ENCODE results near the gene PPP1R13L.

Gene PPP1R13L

DNA sequence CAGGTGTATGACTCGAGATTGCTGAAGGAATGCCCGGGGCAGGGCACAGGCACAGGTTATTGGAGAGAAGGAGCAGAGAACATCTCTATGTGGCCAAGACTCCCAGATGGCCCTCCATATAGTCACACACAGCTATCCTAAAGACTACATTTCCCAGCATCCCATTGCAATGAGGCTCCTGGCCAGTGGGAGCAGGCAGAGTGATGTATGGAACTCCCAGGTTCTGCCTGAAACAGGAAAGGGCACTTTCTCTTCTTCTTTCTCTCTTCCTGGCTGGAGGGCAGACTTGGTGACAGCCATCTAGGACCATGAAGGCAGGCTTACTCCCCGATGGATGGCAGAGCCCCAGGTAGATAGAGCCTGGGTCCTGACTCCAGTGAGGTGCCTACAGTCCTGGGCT lies 13.5 kb downstream of the PPP1R13L start:
- peak; percentile 27 for DNase-seq (ENCODE audit: low spot score)
- in situ Hi-C loops (cut with MboI; ENCODE audit: low pct_unique_long_range_greater_than_20kb, low sequenced_read_pairs, unreplicated experiment) = no loop called here
- TF ChIP-seq, protein P1, sequence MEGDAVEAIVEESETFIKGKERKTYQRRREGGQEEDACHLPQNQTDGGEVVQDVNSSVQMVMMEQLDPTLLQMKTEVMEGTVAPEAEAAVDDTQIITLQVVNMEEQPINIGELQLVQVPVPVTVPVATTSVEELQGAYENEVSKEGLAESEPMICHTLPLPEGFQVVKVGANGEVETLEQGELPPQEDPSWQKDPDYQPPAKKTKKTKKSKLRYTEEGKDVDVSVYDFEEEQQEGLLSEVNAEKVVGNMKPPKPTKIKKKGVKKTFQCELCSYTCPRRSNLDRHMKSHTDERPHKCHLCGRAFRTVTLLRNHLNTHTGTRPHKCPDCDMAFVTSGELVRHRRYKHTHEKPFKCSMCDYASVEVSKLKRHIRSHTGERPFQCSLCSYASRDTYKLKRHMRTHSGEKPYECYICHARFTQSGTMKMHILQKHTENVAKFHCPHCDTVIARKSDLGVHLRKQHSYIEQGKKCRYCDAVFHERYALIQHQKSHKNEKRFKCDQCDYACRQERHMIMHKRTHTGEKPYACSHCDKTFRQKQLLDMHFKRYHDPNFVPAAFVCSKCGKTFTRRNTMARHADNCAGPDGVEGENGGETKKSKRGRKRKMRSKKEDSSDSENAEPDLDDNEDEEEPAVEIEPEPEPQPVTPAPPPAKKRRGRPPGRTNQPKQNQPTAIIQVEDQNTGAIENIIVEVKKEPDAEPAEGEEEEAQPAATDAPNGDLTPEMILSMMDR (IDR thresholded peaks at IDR 0.05; ENCODE audit: extremely low read depth, insufficient read depth, missing control alignments) = no peak

DNA sequence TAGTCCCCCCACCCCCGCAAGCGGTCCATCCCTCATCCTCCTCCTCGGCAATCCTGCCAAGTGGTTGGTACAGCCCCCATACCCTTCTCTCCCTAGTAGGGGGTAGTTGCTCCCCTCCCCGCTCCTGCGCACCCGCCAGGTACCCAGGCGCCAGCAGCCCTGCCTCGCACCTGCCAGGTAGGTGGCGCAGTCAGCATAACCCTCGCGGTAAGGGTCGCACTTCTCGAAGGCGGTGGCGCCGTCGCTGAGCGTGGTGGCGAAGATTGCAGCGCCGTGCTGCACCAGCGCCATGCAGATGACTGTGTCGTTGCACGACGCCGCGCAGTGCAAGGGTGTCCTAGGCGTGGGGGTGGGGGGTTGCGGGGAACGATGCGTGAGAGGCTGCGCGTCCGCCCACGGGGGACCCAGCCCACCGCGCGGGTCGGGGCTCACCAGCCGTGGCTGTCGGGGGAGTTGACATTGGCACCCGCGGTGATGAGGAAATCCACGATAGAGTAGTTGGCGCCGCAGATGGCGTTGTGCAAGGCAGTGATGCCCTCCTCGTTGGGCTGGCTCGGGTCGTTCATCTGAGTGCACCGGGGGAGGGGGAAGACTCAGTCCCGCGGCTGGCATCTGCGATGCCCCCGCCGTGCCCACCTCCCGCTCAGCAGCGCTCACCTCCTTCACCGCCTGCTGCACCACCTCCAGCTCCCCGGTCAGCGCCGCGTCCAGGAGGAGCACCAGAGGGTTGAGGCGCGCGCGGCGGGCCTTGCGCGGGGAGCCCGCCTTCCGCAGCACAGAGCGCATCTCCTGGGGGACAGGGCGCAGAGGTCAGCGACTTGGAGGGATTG lies 19.3 kb downstream of the PPP1R13L start:
- no peak for DNase-seq (ENCODE audit: low spot score)
- in situ Hi-C loops (cut with MboI; ENCODE audit: low pct_unique_long_range_greater_than_20kb, low sequenced_read_pairs, unreplicated experiment) = no loop called here
- TF ChIP-seq, protein P1 (IDR thresholded peaks at IDR 0.05; ENCODE audit: extremely low read depth, insufficient read depth, missing control alignments) = no peak

DNA sequence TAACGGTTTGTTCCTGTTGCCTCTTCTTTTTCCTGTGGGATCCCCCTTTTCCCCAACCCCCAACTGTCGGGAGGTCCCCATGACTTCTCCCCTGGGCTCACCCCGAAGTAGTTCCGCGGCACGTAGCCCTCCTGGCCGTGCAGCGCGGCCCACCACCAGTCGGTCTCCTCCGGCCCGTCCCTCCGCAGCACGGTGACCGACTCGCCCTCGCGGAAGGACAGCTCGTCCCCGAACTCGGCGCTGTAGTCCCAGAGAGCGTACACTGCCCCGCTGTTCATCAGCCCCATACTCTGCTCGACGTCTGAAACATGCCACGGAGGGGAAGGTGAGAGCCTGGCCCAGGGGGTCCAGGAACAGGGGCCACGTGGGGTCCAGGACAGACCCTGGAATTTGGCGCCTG lies 22.4 kb downstream of the PPP1R13L start:
- TF ChIP-seq, protein P1 (IDR thresholded peaks at IDR 0.05; ENCODE audit: extremely low read depth, insufficient read depth, missing control alignments) = no peak
- DNase-seq (ENCODE audit: low spot score) = no peak
- in situ Hi-C loops (cut with MboI; ENCODE audit: low pct_unique_long_range_greater_than_20kb, low sequenced_read_pairs, unreplicated experiment) = no loop called here

DNA sequence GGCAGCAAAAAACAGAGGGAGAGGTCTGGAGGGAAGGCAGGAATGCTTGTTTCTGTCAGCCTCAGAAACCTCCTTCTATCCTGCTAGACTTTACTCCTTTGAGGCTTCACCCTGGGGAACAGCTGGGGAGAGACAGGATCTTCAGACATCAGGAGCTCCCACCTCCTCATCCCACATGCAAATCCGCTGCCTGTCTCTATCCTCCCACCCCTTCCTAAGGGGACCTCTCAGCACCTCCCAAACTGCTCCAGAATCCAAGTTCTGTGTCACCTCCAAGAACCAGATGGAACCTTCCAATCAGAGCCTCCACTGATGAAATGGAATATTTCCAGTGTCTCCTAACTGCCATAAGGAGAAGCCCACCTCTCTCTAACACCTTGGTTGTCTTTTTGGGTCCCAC lies 24.8 kb downstream of the PPP1R13L start:
- TF ChIP-seq, protein P1 (IDR thresholded peaks at IDR 0.05; ENCODE audit: extremely low read depth, insufficient read depth, missing control alignments) = no peak
- in situ Hi-C loops (cut with MboI; ENCODE audit: low pct_unique_long_range_greater_than_20kb, low sequenced_read_pairs, unreplicated experiment) = no loop called here
- no peak for DNase-seq (ENCODE audit: low spot score)

DNA sequence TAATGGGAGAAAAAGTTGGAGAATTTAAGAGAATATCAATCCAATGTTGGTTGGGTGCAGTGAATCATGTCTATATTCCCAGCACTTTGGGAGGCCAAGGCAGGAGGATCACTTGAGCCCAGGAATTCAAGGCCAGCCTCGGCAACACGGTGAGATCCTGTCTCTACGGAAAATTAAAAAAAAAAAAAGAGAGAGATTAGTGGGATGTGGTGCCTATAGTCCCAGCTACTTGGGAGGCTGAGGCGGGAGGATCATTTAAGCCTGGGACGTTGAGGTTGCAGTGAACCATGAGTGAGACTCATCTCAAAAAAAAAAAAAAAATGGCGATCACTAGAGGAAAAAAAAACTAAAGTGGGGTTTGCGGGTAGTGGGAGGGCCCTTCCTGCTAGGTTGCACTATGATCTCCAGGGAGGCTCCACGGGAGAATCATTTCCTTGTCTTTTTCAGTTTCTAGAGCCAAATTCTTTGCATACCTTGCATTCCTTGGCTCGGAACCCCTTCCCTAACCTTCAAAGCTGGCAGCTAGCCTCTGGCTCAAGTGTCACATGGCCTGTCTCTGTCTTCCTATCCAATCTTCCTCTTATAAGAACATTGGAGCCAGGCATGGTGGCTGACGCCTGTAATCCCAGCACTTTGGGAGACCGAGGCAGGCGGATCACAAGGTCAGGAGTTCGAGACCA lies 28.7 kb downstream of the PPP1R13L start:
- DNase-seq (ENCODE audit: low spot score) = no peak
- TF ChIP-seq, protein P1 (IDR thresholded peaks at IDR 0.05; ENCODE audit: extremely low read depth, insufficient read depth, missing control alignments) = no peak
- in situ Hi-C loops (cut with MboI; ENCODE audit: low pct_unique_long_range_greater_than_20kb, low sequenced_read_pairs, unreplicated experiment) = no loop called here

DNA sequence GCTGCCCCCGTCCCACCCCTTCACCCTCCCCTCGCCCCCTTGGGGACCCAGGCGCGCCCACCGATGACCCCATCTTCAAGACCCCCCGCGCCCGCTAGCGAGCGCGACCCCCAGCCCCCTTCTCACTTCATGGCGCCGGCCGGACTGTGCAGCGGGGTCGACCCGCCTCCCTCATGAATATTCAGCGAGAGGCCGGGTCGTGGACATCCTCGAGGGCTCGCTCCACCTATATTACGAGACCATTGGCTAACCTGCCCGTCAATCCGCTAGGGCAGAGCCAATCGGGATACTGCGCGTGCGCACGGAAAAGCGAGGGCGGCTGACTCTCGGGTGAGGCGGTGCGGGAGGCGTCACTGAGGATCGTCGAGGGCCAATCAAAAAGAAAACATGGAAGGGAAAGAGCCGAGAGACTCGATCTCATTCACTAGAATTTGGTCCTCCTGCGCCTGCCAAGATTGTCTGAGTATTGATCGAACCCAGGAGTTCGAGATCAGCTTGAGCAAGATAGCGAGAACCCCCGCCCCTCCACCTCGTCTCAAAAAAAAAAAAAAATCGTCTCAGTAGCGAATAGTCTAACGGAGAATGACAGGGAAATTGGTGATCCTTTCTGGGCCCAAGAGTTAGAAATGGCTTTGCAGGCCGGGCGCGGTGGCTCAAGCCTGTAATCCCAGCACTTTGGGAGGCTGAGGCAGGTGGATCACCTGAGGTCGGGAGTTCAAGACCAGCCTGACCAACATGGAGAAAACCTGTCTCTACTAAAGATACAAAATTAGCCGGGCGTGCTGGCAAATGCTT lies 34.3 kb downstream of the PPP1R13L start, which contains the start of gene ERCC2:
Gene ERCC2 (minus strand): TSS at position 164 of the 795 bp plus-strand sequence. CDS start 33 bp downstream, at position 131.
- in situ Hi-C loops (cut with MboI; ENCODE audit: low pct_unique_long_range_greater_than_20kb, low sequenced_read_pairs, unreplicated experiment) = no loop called here
- TF ChIP-seq, protein P1 (IDR thresholded peaks at IDR 0.05; ENCODE audit: extremely low read depth, insufficient read depth, missing control alignments) = no peak
- DNase-seq (ENCODE audit: low spot score) = peak; percentile 100
